OCI-LY3 (cell line): Measurements from ENCODE around the gene ATP10B.

ENCODE experiments used
- EZH2phosphoT487 ChIP-seq: fragments of 200-600 bp; shearing (Covaris generic); IDR thresholded peaks from 2 replicates; pipeline ENCODE4 v1.6.1; 2018; ENCODE audit warnings: antibody characterized with exemption, mixed run types, low read depth
- TF ChIP-seq, protein P1 (sequence below): fragments of 200-600, 300-600 bp; sonication (generic); IDR thresholded peaks from 2 replicates; pipeline ENCODE4 v1.5.1; 2014; ENCODE audit warnings: antibody characterized with exemption, low read length, low read depth

DNA sequence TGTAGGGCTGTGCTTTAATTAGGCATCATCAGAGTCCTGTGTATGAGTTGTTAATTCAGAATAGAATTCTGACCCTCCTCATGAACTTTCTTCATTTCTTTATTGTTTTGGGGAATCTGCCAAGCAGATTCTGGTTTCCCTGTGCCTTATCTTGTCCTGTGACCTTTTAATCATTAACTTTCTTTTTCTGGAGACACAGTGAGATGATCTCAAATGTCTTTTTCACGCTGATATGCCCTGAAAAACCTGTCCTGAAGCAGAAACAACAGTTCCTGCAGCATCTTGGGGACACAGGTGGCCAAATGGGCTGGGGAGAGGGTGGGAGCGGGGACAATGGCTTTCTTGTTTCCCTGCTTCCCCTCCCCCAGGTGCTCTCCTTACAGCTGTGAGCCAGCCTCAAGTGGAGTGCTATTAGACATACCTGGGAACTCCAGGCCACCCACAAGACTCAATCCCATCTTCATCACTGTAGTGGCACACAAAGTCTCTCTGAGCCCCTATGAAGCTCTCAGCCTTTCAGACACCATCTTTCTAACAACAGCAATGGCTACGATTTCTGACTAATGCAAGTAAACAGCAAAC is 213.8 kb downstream of the ATP10B start:
- TF ChIP-seq, protein P1, sequence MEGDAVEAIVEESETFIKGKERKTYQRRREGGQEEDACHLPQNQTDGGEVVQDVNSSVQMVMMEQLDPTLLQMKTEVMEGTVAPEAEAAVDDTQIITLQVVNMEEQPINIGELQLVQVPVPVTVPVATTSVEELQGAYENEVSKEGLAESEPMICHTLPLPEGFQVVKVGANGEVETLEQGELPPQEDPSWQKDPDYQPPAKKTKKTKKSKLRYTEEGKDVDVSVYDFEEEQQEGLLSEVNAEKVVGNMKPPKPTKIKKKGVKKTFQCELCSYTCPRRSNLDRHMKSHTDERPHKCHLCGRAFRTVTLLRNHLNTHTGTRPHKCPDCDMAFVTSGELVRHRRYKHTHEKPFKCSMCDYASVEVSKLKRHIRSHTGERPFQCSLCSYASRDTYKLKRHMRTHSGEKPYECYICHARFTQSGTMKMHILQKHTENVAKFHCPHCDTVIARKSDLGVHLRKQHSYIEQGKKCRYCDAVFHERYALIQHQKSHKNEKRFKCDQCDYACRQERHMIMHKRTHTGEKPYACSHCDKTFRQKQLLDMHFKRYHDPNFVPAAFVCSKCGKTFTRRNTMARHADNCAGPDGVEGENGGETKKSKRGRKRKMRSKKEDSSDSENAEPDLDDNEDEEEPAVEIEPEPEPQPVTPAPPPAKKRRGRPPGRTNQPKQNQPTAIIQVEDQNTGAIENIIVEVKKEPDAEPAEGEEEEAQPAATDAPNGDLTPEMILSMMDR = no peak
- TF ChIP-seq EZH2phosphoT487 = no peak
